NT2/D1 (cell line): Measurements from ENCODE around the gene SPINDOC.
A peak's percentile ranks its signal among the peaks of the same experiment; 100 is the strongest.

Experiments used
- DNase-seq: peaks from one replicate; pipeline ENCODE4 v3.0.0-alpha.2; 2011; ENCODE audit warnings: low read depth, low spot score
- H3K27me3 ChIP-seq: 2 replicates; pipeline ENCODE4 v1.6.0; 2011; ENCODE audit warnings: mild to moderate bottlenecking; ENCODE audit not compliant: insufficient read length, insufficient read depth
- H3K36me3 ChIP-seq: 2 replicates; pipeline ENCODE4 v1.6.1; 2011; ENCODE audit warnings: mild to moderate bottlenecking, low read length, mixed read lengths; ENCODE audit not compliant: insufficient read depth, insufficient read length
- H3K4me1 ChIP-seq: 2 replicates; pipeline ENCODE4 v1.5.1; 2011; ENCODE audit not compliant: insufficient read depth, insufficient read length
- H3K4me3 ChIP-seq: 2 replicates; pipeline ENCODE4 v1.5.1; 2011; ENCODE audit warnings: low read depth; ENCODE audit not compliant: insufficient read length
- H3K9ac ChIP-seq: 2 replicates; pipeline ENCODE4 v1.6.0; 2011; ENCODE audit warnings: low read depth; ENCODE audit not compliant: insufficient read length
- H3K9me3 ChIP-seq: 2 replicates; pipeline ENCODE4 v1.5.1; 2011; ENCODE audit warnings: mild to moderate bottlenecking, low read length; ENCODE audit not compliant: insufficient read depth
- SUZ12 ChIP-seq: IDR thresholded peaks from 2 replicates; pipeline ENCODE4 v1.6.1; 2011; ENCODE audit not compliant: insufficient read length, insufficient read depth; ENCODE audit errors: extremely low read depth
- YY1 ChIP-seq: IDR thresholded peaks from 2 replicates; pipeline ENCODE4 v1.6.1; 2011; ENCODE audit not compliant: insufficient read length, insufficient read depth
- ZNF274 ChIP-seq: IDR thresholded peaks from 2 replicates; pipeline ENCODE4 v1.6.1; 2011; ENCODE audit warnings: mild to moderate bottlenecking, low read depth, low read length

Gene SPINDOC

DNA sequence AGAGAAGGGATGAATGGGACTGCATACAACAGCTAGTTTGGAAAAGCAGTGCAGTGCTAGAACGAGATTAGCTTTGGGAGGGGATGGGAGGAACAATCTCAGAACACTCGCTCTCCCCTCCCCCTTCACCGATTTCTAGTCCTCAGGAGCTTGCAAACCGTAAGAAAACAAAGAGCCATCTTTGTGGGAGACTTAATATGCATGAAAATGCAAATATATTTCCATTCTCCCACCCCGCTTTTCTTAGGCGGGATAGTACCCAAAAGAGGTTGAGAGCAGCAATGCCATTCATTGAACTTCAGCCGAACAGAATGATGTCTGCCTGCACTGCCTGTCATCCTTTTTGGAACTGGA lies 1.1 kb downstream of the SPINDOC start:
- peak overlapping the region; percentile 100 for H3K9ac ChIP-seq
- TF ChIP-seq SUZ12 (no peak), YY1 (no peak), ZNF274 (no peak)
- peaks cover 52% of the 10 kb centered on the region for H3K36me3 ChIP-seq
- DNase-seq, result no peak
- peaks cover 15% of the 10 kb centered on the region for H3K4me1 ChIP-seq
- H3K4me3 ChIP-seq, result peak overlapping the region; percentile 99
- no peaks in the 10 kb centered on the region for H3K9me3 ChIP-seq
- H3K27me3 ChIP-seq, result no peaks in the 10 kb centered on the region

GRCh38 chr11:63816166-63816565 lies 2.9 kb downstream of the SPINDOC start:
- TF ChIP-seq YY1, result no peak
- no peak for TF ChIP-seq ZNF274
- no peak for TF ChIP-seq SUZ12
- H3K9me3 ChIP-seq, result no peaks in the 10 kb centered on the region
- peaks cover 15% of the 10 kb centered on the region for H3K4me1 ChIP-seq
- H3K36me3 ChIP-seq, result peaks cover 67% of the 10 kb centered on the region
- DNase-seq, result no peak
- no peaks in the 10 kb centered on the region for H3K27me3 ChIP-seq
- H3K9ac ChIP-seq, result peak overlapping the region; percentile 1
- no peak overlapping the region for H3K4me3 ChIP-seq

DNA sequence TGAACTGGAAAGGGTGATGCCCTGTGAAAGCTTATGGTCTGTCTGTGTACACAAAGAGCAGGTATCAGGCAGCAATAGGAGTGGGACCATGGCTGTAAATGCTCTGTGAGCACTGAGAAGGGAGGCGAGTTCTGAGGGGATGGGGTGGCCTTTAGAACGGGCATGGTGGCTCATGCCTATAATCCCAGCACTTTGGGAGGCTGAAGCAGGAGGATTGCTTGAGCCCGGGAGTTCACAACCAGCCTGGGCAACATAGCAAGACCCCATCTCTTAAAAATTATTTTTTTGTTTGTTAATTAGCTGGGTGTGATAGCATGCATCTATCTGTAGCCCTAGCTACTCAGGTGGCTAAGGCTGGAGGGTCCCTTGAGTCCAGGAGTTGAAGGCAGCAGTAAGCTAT lies 3.5 kb downstream of the SPINDOC start:
- Histone ChIP-seq H3K36me3 (peaks cover 72% of the 10 kb centered on the region), H3K9me3 (no peaks in the 10 kb centered on the region), H3K4me3 (no peak overlapping the region), H3K4me1 (peaks cover 15% of the 10 kb centered on the region), H3K27me3 (no peaks in the 10 kb centered on the region), H3K9ac (peak overlapping the region; percentile 1)
- no peak for DNase-seq
- TF ChIP-seq YY1 (no peak), ZNF274 (no peak), SUZ12 (no peak)

GRCh38 chr11:63817758-63818498 lies 4.7 kb downstream of the SPINDOC start:
- Histone ChIP-seq H3K4me1 (peaks cover 11% of the 10 kb centered on the region), H3K36me3 (peaks cover 84% of the 10 kb centered on the region), H3K27me3 (no peaks in the 10 kb centered on the region), H3K4me3 (no peak overlapping the region), H3K9ac (peak overlapping the region; percentile 46), H3K9me3 (no peaks in the 10 kb centered on the region)
- no peak for DNase-seq
- no peak for TF ChIP-seq ZNF274
- no peak for TF ChIP-seq YY1
- TF ChIP-seq SUZ12, result no peak

- Histone ChIP-seq H3K9ac (no peak overlapping the region), H3K4me1 (peaks cover 11% of the 10 kb centered on the region), H3K36me3 (peaks cover 90% of the 10 kb centered on the region), H3K27me3 (no peaks in the 10 kb centered on the region), H3K4me3 (no peak overlapping the region), H3K9me3 (no peaks in the 10 kb centered on the region)
- DNase-seq, result no peak
- TF ChIP-seq ZNF274 (no peak), YY1 (no peak), SUZ12 (no peak)
Measured at GRCh38 chr11:63818609-63819008, 5.4 kb downstream of the SPINDOC start.

DNA sequence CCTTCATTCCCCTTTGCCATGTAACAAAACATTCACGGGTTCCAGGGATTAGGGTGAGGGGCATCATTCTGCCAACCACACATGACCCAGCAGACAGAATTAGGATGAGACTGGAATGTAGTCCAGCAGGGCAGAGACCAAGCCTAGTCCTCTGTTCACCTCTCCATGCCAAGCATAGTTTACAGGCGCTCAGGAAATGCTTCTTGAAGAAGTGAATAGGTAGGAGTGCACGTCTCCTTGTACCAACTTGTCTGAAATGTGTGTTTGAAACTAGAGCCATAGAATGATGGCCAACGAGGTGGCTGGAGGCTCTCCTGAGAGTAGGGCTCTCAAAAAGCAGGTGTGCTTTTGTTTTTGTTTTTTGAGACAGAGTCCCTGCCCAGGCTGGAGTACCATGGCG lies 8.2 kb downstream of the SPINDOC start:
- Histone ChIP-seq H3K27me3 (no peaks in the 10 kb centered on the region), H3K9me3 (no peaks in the 10 kb centered on the region), H3K4me1 (peaks cover 9% of the 10 kb centered on the region), H3K36me3 (peaks cover 91% of the 10 kb centered on the region), H3K9ac (no peak overlapping the region), H3K4me3 (no peak overlapping the region)
- TF ChIP-seq SUZ12 (no peak), ZNF274 (no peak), YY1 (no peak)
- DNase-seq, result no peak

DNA sequence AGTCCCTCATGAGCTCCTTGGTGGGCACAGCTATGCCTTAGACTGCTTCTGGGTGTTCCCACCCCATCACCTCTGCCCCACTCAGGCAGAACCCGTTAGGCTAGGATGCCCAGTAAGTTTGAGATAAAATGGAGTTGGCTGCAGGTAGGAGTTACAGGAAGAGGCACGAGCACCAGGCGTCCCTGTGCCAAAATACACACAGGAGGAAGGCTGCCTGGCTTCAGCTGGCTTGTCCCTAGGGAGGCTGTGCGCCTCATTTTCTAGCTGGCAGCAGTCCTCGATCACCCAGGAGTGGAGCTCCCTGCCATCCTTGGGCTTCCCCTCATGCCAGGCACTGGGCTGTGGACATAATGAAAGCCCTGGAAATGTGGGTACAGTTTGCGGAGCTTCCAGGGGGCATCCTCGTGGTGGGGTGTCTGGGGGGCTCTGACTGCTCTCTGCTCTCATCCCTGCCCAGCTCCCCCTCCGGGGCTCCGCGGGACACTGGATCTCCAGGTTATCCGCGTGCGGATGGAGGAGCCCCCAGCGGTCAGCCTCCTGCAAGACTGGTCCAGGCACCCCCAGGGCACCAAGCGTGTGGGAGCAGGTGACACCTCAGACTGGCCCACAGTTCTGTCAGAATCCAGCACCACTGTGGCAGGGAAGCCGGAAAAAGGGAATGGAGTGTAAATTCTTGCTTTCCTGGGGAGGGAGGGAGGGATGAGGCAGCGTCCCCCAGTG lies 13.4 kb downstream of the SPINDOC start:
- Histone ChIP-seq H3K4me3 (no peak overlapping the region), H3K36me3 (peaks cover 70% of the 10 kb centered on the region), H3K4me1 (peaks cover 7% of the 10 kb centered on the region), H3K9me3 (no peaks in the 10 kb centered on the region), H3K27me3 (no peaks in the 10 kb centered on the region), H3K9ac (no peak overlapping the region)
- TF ChIP-seq SUZ12, result no peak
- no peak for TF ChIP-seq YY1
- TF ChIP-seq ZNF274, result no peak
- DNase-seq, result no peak
